Esophagus squamous epithelium (tissue), 5 donors: Measurements from ENCODE around the gene MMEL1. TPM values are rescaled to one million over a fixed set of nuclear protein-coding genes. Genes with fewer than 3 reads are reported as not detected.

ENCODE experiments used
- DNase-seq: peaks from one replicate; lab custom pipeline; 2025; lab: John Stamatoyannopoulos, UW
- H3K27ac ChIP-seq, 4 donors: fragments of 200-600 bp; sonication (generic); one replicate each; pipeline ENCODE4 v1.5.1; 2016 to 2019; ENCODE audit warnings: mild to moderate bottlenecking in 1 of 4
- H3K27me3 ChIP-seq, 4 donors: fragments of 200-600 bp; sonication (generic); 1 replicate in 3 of 4; 2 replicates in 1 of 4; pipeline versions ENCODE4 v1.5.1 to v1.6.0; 2017 to 2021; ENCODE audit warnings: antibody characterized with exemption in 1 of 4
- H3K36me3 ChIP-seq, 3 donors: fragments of 200-600 bp; sonication (generic); one replicate each; pipeline ENCODE4 v1.5.1; 2016 to 2019
- H3K4me1 ChIP-seq, 3 donors: fragments of 200-600 bp; sonication (generic); one replicate each; pipeline ENCODE4 v1.5.1; 2017 to 2019
- H3K4me3 ChIP-seq, 4 donors: fragments of 200-600 bp; sonication (generic); 1 replicate in 3 of 4; 2 replicates in 1 of 4; pipeline ENCODE4 v1.5.1; 2016 to 2019; ENCODE audit warnings: mild to moderate bottlenecking in 2 of 4, moderate library complexity in 1 of 4
- H3K9me3 ChIP-seq, 3 donors: fragments of 200-600 bp; sonication (generic); one replicate each; pipeline ENCODE4 v1.5.1; 2016 to 2019
- CTCF ChIP-seq, 6 experiments: fragments of 450-650 bp in 4 of 6; fragments of 200-600 bp in 2 of 6; sonication (generic) in 2 of 6; IDR thresholded peaks; one replicate each; pipeline ENCODE4 v1.5.1; 2016 to 2019; ENCODE audit warnings: antibody characterized with exemption in 6 of 6, mild to moderate bottlenecking in 4 of 6, moderate library complexity in 4 of 6
- POLR2A ChIP-seq, 4 donors: fragments of 450-650 bp; IDR thresholded peaks; one replicate each; pipeline ENCODE4 v1.6.1; 2017; ENCODE audit warnings: antibody characterized with exemption in 4 of 4, mild to moderate bottlenecking in 4 of 4, moderate library complexity in 3 of 4
- WGBS, 2 donors: methylation state at CpG; one replicate each; pipeline ENCODE4 v1.1.5; 2018; 5-methylcytosine and 5-hydroxymethylcytosine counted together
- intact Hi-C: fragments of 100-400 bp; cut with DNase I; formaldehyde crosslinking; loops from one replicate; pipeline ENCODE4 v1.15.0; 2022
- total RNA-seq, 4 donors: library from RNA; depleted of rRNA; stranded (reverse); fragments of >200 nt; gene quantifications; one replicate each; pipeline ENCODE4 v1.1.0, GENCODE V29; 2016
- donor health status: DM: yes; HTN: yes; CAD: no.

MMEL1 gene
- total RNA-seq, 4 donors from 2014 or later, result 3.1 TPM; not detected in 3

GRCh38 chr1:2602311-2602835, 30.4 kb downstream of the MMEL1 start:
- H3K9me3 ChIP-seq, result no peaks in the 10 kb centered on the region
- no peak overlapping the region for H3K27ac ChIP-seq
- 64 to 73% methylated on average over 15 of the region's 15 CpGs for WGBS, 2 donors
- H3K4me1 ChIP-seq, result peaks cover 0 to 5% (median 0%) of the 10 kb centered on the region in 3 donors
- TF ChIP-seq POLR2A (IDR thresholded peaks at IDR 0.05) (no peak), CTCF (IDR thresholded peaks at IDR 0.05) (no peak)
- DNase-seq, result no peak
- intact Hi-C loops, result no loop called here
- H3K36me3 ChIP-seq, result no peaks in the 10 kb centered on the region
- H3K4me3 ChIP-seq, result no peak overlapping the region
- H3K27me3 ChIP-seq, result peaks cover 0 to 50% (median 0%) of the 10 kb centered on the region in 4 donors

GRCh38 chr1:2601721-2602303, 31.0 kb downstream of the MMEL1 start:
- Histone ChIP-seq H3K36me3 (no peaks in the 10 kb centered on the region), H3K27ac (no peak overlapping the region), H3K27me3 (peaks cover 0 to 53% (median 0%) of the 10 kb centered on the region in 4 donors), H3K9me3 (no peaks in the 10 kb centered on the region), H3K4me1 (no peaks in the 10 kb centered on the region), H3K4me3 (no peak overlapping the region)
- intact Hi-C loops, result no loop called here
- DNase-seq, result no peak
- 72 to 79% methylated on average over 15 to 18 of the region's 18 CpGs for WGBS, 2 donors
- no peak for TF ChIP-seq CTCF (IDR thresholded peaks at IDR 0.05)
- TF ChIP-seq POLR2A (IDR thresholded peaks at IDR 0.05), result no peak

GRCh38 chr1:2598329-2598931, 34.4 kb downstream of the MMEL1 start:
- intact Hi-C loops, result no loop called here
- H3K4me3 ChIP-seq, result no peak overlapping the region
- H3K9me3 ChIP-seq, result no peaks in the 10 kb centered on the region
- WGBS, 2 donors, result 74 to 80% methylated on average over 2 to 3 of the region's 3 CpGs
- no peaks in the 10 kb centered on the region for H3K36me3 ChIP-seq
- no peak overlapping the region for H3K27ac ChIP-seq
- H3K4me1 ChIP-seq, result peaks cover 0 to 11% (median 6%) of the 10 kb centered on the region in 3 donors
- no peak for DNase-seq
- H3K27me3 ChIP-seq, result peaks cover 0 to 44% (median 0%) of the 10 kb centered on the region in 4 donors
- TF ChIP-seq CTCF (IDR thresholded peaks at IDR 0.05) (no peak), POLR2A (IDR thresholded peaks at IDR 0.05) (no peak)

- Histone ChIP-seq H3K27ac (no peak overlapping the region), H3K9me3 (no peaks in the 10 kb centered on the region), H3K4me1 (peaks cover 0 to 19% (median 7%) of the 10 kb centered on the region in 3 donors), H3K27me3 (peaks cover 0 to 36% (median 0%) of the 10 kb centered on the region in 4 donors), H3K36me3 (no peaks in the 10 kb centered on the region), H3K4me3 (no peak overlapping the region)
- 69 to 73% methylated on average over 21 to 22 of the region's 34 CpGs for WGBS, 2 donors
- intact Hi-C loops, result no loop called here
- DNase-seq, result no peak
- TF ChIP-seq POLR2A (IDR thresholded peaks at IDR 0.05) (no peak), CTCF (IDR thresholded peaks at IDR 0.05) (no peak)
Observed at GRCh38 chr1:2597441-2598328, 35.1 kb downstream of the MMEL1 start.
